Measurements from ENCODE around the gene SFT2D1. TPM values are rescaled to one million over a fixed set of nuclear protein-coding genes. Genes with fewer than 3 reads are reported as not detected.

SFT2D1 gene
- total RNA-seq, 1 experiment from 2014 or later: 40.2 TPM

- Histone ChIP-seq H4K8ac (replicated peaks; ENCODE audit: insufficient read length, low read depth, low read length) (no peak overlapping the region), H3T11ph (ENCODE audit: low read length) (no peak overlapping the region), H3K9me3 (ENCODE audit: control insufficient read depth, low read depth, low read length) (no peaks in the 10 kb centered on the region), H4K91ac (ENCODE audit: insufficient read length, low read depth, low read length) (no peak overlapping the region), H3K4me1 (ENCODE audit: insufficient read depth, low read length) (peaks cover 4% of the 10 kb centered on the region; the same call in 1 of the 2 replicates), H3K23me2 (ENCODE audit: insufficient read length, low read depth, low read length, poor library complexity, severe bottlenecking) (no peaks in the 10 kb centered on the region), H3K14ac (ENCODE audit: insufficient read depth, low read length) (no peak overlapping the region), H2BK5ac (ENCODE audit: insufficient read length, low read length) (no peak overlapping the region), H2BK12ac (ENCODE audit: insufficient read length, low read depth, low read length) (no peak overlapping the region), H2AK5ac (ENCODE audit: insufficient read length, low read length) (no peak overlapping the region), H3K27me3 (ENCODE audit: insufficient read depth, low read length) (no peaks in the 10 kb centered on the region), H3K4me2 (ENCODE audit: insufficient read depth, insufficient read length, low read length) (no peak overlapping the region), H3K9ac (ENCODE audit: extremely low read depth, insufficient read length, low read length) (no peak overlapping the region), H4K20me1 (ENCODE audit: control insufficient read depth, insufficient read depth, insufficient read length) (no peaks in the 10 kb centered on the region), H3K18ac (ENCODE audit: insufficient read length, low read depth, low read length) (no peak overlapping the region), H3K27ac (ENCODE audit: insufficient read length, low read depth, low read length) (no peak overlapping the region), H2BK15ac (ENCODE audit: low read depth, low read length) (no peak overlapping the region), H3K4ac (ENCODE audit: low read depth, low read length) (no peak overlapping the region), H4K5ac (ENCODE audit: insufficient read length, low read depth, low read length) (no peak overlapping the region), H3K79me2 (ENCODE audit: insufficient read depth, low read length) (no peaks in the 10 kb centered on the region), H3K79me1 (ENCODE audit: insufficient read depth, low read depth, low read length, poor library complexity, severe bottlenecking) (no peaks in the 10 kb centered on the region), H2BK20ac (ENCODE audit: low read depth, low read length, poor library complexity, severe bottlenecking) (no peak overlapping the region), H3K23ac (ENCODE audit: insufficient read length, low read depth, low read length) (no peak overlapping the region), H3K56ac (ENCODE audit: insufficient read length, low read depth, low read length) (no peak overlapping the region), H2BK120ac (ENCODE audit: low read depth, low read length, poor library complexity, severe bottlenecking) (no peak overlapping the region), H2AFZ (ENCODE audit: low read length) (no peak overlapping the region)
- H3K36me3 Mint-ChIP-seq (ENCODE audit: insufficient read depth in 1 of 3, low read depth in 3 of 3): peaks cover 0 to 3% (median 2%) of the 10 kb centered on the region in 3 experiments; a peak in 1 of 7 replicates
- no CpG with 5 or more reads among the region's 1 CpG for WGBS (ENCODE audit: extremely low coverage, insufficient read length, low lambda C conversion rate)
- DNase-seq: no peak
- peaks cover 5 to 16% of the 10 kb centered on the region in 2 experiments for H3K4me1 Mint-ChIP-seq
- H3K9me3 Mint-ChIP-seq: no peaks in the 10 kb centered on the region
- H3K27me3 Mint-ChIP-seq (ENCODE audit: low read depth): no peaks in the 10 kb centered on the region
- TF ChIP-seq CTCF (conservative IDR thresholded peaks at IDR 0.05): no peak
- 0 out of 7 replicates have a peak overlapping the region, but pooled peaks of 1 of the 3 experiments have one; percentile 45 for H3K27ac Mint-ChIP-seq
- H3K4me3 Mint-ChIP-seq: no peak overlapping the region
Observed at GRCh38 chr6:166375013-166375412, 32.7 kb upstream of the SFT2D1 start.
